22Rv1 (cell line): ENCODE measurements around the gene PLEKHG1.

ENCODE experiments used
- CTCF ChIP-seq: fragments of 450-650 bp; IDR thresholded peaks from 2 replicates; pipeline ENCODE4 v1.5.1; 2017; ENCODE audit warnings: mild to moderate bottlenecking
- ZFX ChIP-seq: fragments of 450-650 bp; IDR thresholded peaks from 2 replicates; pipeline ENCODE4 v1.6.1; 2017; ENCODE audit warnings: antibody characterized with exemption, borderline replicate concordance

GRCh38 chr6:150601439-150601838 lies 1.8 kb downstream of the PLEKHG1 start:
- TF ChIP-seq CTCF, result no peak
- TF ChIP-seq ZFX, result no peak
